Right atrium auricular region (tissue), 2 donors: ENCODE data around the gene XIRP1. TPM values are rescaled to one million over a fixed set of nuclear protein-coding genes. Genes with fewer than 3 reads are reported as not detected.
A peak's percentile ranks its signal among the peaks of the same experiment; 100 is the strongest.

Source experiments
- DNase-seq: peaks from one replicate; pipeline ENCODE4 v3.0.0-alpha.2; 2019; ENCODE audit warnings: low spot score
- H3K27ac ChIP-seq, 2 donors: fragments of 200-600 bp; sonication (generic); 1 replicate in 1 of 2; 2 replicates in 1 of 2; pipeline ENCODE4 v1.5.1; 2016 to 2019
- H3K27me3 ChIP-seq, 2 donors: fragments of 200-600 bp; sonication (generic); one replicate each; pipeline versions ENCODE4 v1.5.1 to v1.6.0; 2017 to 2019
- H3K36me3 ChIP-seq: fragments of 200-600 bp; sonication (generic); one replicate; pipeline ENCODE4 v1.5.1; 2016
- H3K4me1 ChIP-seq, 2 donors: fragments of 200-600 bp; sonication (generic); one replicate each; pipeline versions ENCODE4 v1.5.1 to v1.6.0; 2017 to 2019
- H3K4me3 ChIP-seq, 2 donors: fragments of 200-600 bp; sonication (generic); 1 replicate in 1 of 2; 2 replicates in 1 of 2; pipeline ENCODE4 v1.5.1; 2017 to 2019; ENCODE audit warnings: mild to moderate bottlenecking in 1 of 2, moderate library complexity in 1 of 2
- H3K9me3 ChIP-seq, 2 donors: fragments of 200-600 bp; sonication (generic); one replicate each; pipeline ENCODE4 v1.5.1; 2019
- total RNA-seq, 2 donors: library from RNA; depleted of rRNA; stranded (reverse); fragments of >200 nt; gene quantifications; one replicate each; pipeline ENCODE4 v1.1.0, GENCODE V29; 2016
- TF ChIP-seq, protein P1 (sequence below), 2 donors: fragments of 200-600 bp; sonication (generic); IDR thresholded peaks; one replicate each; pipeline ENCODE4 v1.5.1; 2019; ENCODE audit warnings: antibody characterized with exemption in 2 of 2

The XIRP1 gene
- total RNA-seq, 2 donors from 2014 or later: 319 to 1,274 TPM

DNA sequence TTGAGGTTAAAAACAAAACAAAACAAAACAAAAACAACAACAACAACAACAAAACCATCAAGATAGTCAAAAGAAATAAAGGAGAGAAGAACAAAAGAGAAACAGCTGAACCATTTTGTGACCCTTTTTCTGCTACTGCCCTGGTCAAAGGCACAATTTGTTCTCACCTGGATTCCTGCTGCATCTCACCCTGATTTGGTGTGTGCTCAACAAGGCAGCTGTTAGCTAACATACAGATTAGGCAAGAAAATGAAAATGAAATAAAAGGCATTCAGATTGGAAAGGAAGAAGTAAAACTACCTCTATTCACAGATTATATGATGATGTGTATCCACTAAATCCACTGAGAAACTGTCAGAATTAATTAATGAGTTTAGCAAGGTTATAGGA is 28.7 kb upstream of the XIRP1 start:
- Histone ChIP-seq H3K9me3 (no peaks in the 10 kb centered on the region), H3K36me3 (no peaks in the 10 kb centered on the region), H3K4me1 (no peaks in the 10 kb centered on the region), H3K27ac (peak overlapping the region in 1 of 2 donors; percentile 45), H3K27me3 (no peaks in the 10 kb centered on the region), H3K4me3 (no peak overlapping the region)
- TF ChIP-seq, protein P1, sequence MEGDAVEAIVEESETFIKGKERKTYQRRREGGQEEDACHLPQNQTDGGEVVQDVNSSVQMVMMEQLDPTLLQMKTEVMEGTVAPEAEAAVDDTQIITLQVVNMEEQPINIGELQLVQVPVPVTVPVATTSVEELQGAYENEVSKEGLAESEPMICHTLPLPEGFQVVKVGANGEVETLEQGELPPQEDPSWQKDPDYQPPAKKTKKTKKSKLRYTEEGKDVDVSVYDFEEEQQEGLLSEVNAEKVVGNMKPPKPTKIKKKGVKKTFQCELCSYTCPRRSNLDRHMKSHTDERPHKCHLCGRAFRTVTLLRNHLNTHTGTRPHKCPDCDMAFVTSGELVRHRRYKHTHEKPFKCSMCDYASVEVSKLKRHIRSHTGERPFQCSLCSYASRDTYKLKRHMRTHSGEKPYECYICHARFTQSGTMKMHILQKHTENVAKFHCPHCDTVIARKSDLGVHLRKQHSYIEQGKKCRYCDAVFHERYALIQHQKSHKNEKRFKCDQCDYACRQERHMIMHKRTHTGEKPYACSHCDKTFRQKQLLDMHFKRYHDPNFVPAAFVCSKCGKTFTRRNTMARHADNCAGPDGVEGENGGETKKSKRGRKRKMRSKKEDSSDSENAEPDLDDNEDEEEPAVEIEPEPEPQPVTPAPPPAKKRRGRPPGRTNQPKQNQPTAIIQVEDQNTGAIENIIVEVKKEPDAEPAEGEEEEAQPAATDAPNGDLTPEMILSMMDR (IDR thresholded peaks at IDR 0.05): no peak
- no peak for DNase-seq

DNA sequence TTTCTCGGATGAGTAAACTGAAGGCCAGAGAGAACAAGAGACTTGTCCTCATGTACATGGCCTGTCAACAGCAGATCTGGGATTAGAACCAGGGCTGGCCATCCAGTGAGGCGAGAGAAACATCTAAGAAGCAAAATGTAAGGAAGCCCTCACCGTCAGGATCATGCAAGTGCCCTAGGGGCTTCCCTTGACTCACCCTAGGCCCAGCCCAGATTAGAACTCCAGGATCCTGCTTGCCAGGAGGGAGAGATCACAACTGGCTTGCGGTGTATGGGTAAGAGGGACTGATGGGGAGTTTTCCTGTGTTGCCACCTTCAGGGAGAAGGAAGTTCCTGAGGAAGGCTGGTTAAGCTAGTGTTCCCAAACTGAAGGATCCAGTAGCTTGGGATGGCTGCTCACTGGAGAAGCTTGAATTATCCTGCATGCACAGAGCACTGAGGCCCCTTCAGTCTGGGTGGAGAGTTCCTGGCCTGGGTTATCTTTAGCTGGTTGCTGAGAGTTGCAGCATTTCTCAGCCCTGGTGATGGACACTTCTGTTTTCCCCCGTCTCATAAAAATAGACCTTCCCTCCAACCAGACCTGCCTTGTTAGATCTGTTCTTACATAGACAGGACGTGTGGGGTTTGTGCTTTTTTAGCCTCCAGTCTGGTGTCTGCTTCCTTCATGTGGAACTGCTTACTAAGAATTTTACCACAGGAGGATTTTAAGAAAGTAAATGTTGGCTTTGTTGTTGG is 28.2 kb upstream of the XIRP1 start:
- no peak overlapping the region for H3K4me3 ChIP-seq
- no peaks in the 10 kb centered on the region for H3K9me3 ChIP-seq
- no peaks in the 10 kb centered on the region for H3K4me1 ChIP-seq
- TF ChIP-seq, protein P1 (IDR thresholded peaks at IDR 0.05): no peak
- DNase-seq: no peak
- H3K36me3 ChIP-seq: no peaks in the 10 kb centered on the region
- H3K27ac ChIP-seq: peak overlapping the region in 1 of 2 donors; percentile 45
- no peaks in the 10 kb centered on the region for H3K27me3 ChIP-seq

DNA sequence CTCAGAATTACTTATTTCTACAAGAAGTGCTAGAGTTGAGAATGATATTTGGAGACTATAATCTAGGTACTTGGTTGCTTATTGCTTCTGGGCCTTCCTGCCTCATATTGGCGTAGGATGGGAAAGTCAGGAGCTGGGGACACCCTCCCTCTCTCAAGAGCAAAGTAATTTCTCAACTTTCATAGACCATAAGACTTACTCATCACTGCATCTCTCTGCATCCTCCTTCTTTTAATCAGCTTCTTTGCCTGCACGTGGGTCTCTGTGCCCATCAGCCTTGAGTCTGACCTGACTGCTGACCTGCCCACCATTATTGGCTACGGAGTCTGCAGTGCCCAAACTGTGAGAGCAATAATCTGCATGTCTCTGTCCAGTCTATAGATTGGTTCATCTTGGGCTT is 27.3 kb upstream of the XIRP1 start:
- Histone ChIP-seq H3K4me3 (no peak overlapping the region), H3K36me3 (no peaks in the 10 kb centered on the region), H3K9me3 (no peaks in the 10 kb centered on the region), H3K27ac (no peak overlapping the region), H3K27me3 (no peaks in the 10 kb centered on the region), H3K4me1 (no peaks in the 10 kb centered on the region)
- TF ChIP-seq, protein P1 (IDR thresholded peaks at IDR 0.05): no peak
- no peak for DNase-seq

DNA sequence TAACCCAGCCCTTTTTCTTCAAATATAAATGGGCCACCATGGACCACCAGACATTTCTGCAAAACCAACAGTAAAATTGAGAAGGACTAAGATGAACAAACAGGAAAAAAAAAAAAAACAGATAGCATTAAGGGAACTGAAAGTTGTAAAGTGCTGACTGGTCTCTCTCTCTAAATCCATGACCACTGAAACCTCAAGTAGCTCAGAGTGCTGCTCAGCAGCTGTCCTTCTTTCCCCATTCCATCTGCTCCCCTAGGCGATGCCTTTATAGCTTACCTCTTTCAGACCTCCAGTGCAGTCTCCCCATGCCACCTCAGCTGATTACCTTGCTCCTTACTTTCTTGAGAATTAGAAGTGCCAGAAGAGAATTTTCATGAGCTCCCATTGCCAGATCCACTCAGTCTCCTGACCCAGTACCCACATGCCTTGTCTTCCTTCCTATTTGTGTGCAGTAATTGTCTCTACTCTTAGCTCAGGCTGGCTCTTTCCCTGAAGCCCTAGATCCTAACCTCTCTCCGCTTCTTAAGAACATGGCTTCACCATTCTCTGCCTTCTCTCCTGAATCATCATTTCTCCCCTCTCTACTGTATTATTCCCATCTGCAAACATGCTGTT is 23.9 kb upstream of the XIRP1 start:
- TF ChIP-seq, protein P1 (IDR thresholded peaks at IDR 0.05): no peak

DNA sequence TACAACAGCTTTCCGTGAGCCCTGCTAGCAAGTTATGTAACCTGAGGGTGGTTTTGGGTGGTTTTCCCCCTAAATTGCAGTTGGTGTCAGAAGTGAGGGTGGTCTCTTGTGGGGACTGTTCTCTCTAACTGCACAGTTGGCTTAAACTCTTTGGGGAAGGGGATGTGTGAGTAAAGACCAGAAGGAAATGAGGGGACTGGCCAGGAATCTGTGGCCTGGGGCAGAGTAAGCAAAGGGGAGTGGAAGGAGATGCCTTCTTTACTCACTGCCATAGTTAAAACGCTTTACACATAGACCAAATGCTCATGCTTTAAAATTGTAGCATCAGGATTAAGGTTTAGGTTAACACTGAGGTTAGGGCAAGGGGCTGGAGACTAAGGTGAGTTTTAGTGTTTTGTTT is 21.2 kb upstream of the XIRP1 start:
- H3K27ac ChIP-seq: no peak overlapping the region
- H3K36me3 ChIP-seq: no peaks in the 10 kb centered on the region
- H3K4me1 ChIP-seq: no peaks in the 10 kb centered on the region
- no peaks in the 10 kb centered on the region for H3K9me3 ChIP-seq
- no peak for DNase-seq
- no peaks in the 10 kb centered on the region for H3K27me3 ChIP-seq
- TF ChIP-seq, protein P1 (IDR thresholded peaks at IDR 0.05): no peak
- no peak overlapping the region for H3K4me3 ChIP-seq

More for the DNA sequence above, 23.9 kb upstream of the XIRP1 start:
- Histone ChIP-seq H3K9me3 (no peaks in the 10 kb centered on the region), H3K4me1 (no peaks in the 10 kb centered on the region), H3K27ac (no peak overlapping the region), H3K36me3 (no peaks in the 10 kb centered on the region), H3K27me3 (no peaks in the 10 kb centered on the region), H3K4me3 (no peak overlapping the region)
- DNase-seq: no peak
